ENCODE data around the gene NTPCR.

DNA sequence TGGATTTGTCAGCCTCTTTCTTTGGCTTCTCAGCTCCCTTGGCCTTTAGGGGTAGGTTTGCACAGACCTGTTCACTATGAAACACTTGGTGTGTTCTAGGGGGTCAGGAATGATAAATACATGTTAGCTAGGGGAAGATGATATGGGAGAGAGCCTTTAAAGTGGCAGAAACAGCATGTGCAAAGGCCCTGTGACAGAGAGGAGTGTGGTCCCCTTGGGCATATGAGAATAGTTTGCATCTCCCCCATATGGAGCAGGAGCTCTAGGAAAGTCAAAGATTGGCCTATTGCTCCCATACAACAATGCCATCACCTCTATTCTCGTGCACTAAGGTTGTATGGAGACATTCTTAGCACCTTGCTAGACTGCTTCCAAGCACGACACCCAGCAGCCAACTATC is 10.7 kb upstream of the NTPCR start:
- no peak for TF ChIP-seq ZNF664 (tag by site-specific recombination; IDR thresholded peaks at IDR 0.05)
- no peak for TF ChIP-seq HOXC10 (CRISPR knock-in tag; IDR thresholded peaks at IDR 0.05)
- TF ChIP-seq, protein P1, sequence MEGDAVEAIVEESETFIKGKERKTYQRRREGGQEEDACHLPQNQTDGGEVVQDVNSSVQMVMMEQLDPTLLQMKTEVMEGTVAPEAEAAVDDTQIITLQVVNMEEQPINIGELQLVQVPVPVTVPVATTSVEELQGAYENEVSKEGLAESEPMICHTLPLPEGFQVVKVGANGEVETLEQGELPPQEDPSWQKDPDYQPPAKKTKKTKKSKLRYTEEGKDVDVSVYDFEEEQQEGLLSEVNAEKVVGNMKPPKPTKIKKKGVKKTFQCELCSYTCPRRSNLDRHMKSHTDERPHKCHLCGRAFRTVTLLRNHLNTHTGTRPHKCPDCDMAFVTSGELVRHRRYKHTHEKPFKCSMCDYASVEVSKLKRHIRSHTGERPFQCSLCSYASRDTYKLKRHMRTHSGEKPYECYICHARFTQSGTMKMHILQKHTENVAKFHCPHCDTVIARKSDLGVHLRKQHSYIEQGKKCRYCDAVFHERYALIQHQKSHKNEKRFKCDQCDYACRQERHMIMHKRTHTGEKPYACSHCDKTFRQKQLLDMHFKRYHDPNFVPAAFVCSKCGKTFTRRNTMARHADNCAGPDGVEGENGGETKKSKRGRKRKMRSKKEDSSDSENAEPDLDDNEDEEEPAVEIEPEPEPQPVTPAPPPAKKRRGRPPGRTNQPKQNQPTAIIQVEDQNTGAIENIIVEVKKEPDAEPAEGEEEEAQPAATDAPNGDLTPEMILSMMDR (tag by site-specific recombination; IDR thresholded peaks at IDR 0.05): no peak
- no peak for TF ChIP-seq ZBTB1 (tag by site-specific recombination; IDR thresholded peaks at IDR 0.05)
- TF ChIP-seq ZNF561 (tag by site-specific recombination; IDR thresholded peaks at IDR 0.05; ENCODE audit: borderline replicate concordance): no peak
- TF ChIP-seq ZNF670 (tag by site-specific recombination; IDR thresholded peaks at IDR 0.05; ENCODE audit: low read depth): no peak
- TF ChIP-seq, protein P2, sequence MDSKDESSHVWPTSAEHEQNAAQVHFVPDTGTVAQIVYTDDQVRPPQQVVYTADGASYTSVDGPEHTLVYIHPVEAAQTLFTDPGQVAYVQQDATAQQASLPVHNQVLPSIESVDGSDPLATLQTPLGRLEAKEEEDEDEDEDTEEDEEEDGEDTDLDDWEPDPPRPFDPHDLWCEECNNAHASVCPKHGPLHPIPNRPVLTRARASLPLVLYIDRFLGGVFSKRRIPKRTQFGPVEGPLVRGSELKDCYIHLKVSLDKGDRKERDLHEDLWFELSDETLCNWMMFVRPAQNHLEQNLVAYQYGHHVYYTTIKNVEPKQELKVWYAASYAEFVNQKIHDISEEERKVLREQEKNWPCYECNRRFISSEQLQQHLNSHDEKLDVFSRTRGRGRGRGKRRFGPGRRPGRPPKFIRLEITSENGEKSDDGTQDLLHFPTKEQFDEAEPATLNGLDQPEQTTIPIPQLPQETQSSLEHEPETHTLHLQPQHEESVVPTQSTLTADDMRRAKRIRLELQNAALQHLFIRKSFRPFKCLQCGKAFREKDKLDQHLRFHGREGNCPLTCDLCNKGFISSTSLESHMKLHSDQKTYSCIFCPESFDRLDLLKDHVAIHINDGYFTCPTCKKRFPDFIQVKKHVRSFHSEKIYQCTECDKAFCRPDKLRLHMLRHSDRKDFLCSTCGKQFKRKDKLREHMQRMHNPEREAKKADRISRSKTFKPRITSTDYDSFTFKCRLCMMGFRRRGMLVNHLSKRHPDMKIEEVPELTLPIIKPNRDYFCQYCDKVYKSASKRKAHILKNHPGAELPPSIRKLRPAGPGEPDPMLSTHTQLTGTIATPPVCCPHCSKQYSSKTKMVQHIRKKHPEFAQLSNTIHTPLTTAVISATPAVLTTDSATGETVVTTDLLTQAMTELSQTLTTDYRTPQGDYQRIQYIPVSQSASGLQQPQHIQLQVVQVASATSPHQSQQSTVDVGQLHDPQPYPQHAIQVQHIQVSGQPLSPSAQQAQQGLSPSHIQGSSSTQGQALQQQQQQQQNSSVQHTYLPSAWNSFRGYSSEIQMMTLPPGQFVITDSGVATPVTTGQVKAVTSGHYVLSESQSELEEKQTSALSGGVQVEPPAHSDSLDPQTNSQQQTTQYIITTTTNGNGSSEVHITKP (tag by site-specific recombination; IDR thresholded peaks at IDR 0.05): no peak
- no peak for TF ChIP-seq IKZF3 (tag by site-specific recombination; IDR thresholded peaks at IDR 0.05)
- TF ChIP-seq GFI1B (tag by site-specific recombination; IDR thresholded peaks at IDR 0.05): no peak
- TF ChIP-seq ZNF792 (tag by site-specific recombination; IDR thresholded peaks at IDR 0.05): no peak
- TF ChIP-seq SP7 (tag by site-specific recombination; IDR thresholded peaks at IDR 0.05): no peak

Measured in HEK293 (cell line).